Skin epidermis (tissue), 12 donors: Measurements from ENCODE around the gene CFAP97D2.
"Not testable (repeated sequence)": the region's sequence is repeated elsewhere in the genome, so short reads cannot be mapped to it uniquely, and the experiment has no call there.

ENCODE experiments used
- H3K27ac ChIP-seq, 21 experiments: fragments of 200-600 bp; sonication (generic) in 11 of 21; one replicate each; pipeline ENCODE4 v1.5.0; 2020; ENCODE audit warnings: mild to moderate bottlenecking in 3 of 21, inconsistent platforms in 2 of 21, moderate library complexity in 2 of 21
- H3K4me3 ChIP-seq, 7 experiments: fragments of 200-600 bp; sonication (generic) in 2 of 7; one replicate each; pipeline ENCODE4 v1.5.0; 2020; ENCODE audit warnings: inconsistent platforms in 2 of 7, mild to moderate bottlenecking in 2 of 7, moderate library complexity in 1 of 7

Gene CFAP97D2

GRCh38 chr13:114226699-114227323, 47.8 kb downstream of the CFAP97D2 start:
- no peak overlapping the region for H3K4me3 ChIP-seq

DNA sequence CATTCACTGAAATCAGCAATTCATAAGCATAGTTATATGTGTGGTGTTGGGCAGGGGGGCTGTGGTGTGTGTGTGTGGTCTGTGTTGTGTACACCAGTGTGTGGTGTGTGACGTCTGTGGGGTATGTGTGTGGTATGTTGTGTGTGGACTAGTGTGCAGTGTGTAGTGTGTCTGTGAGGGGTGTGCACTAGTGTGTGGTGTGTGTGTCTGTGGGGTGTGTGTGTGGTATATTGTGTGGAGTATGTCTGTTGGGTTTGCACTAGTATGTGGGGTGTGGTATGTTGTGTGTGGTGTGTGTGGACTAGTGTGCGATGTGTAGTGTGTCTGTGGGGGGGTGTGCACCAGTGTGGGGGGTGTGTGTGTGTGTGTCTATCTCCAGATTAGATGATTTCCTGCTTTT, 48.5 kb downstream of the CFAP97D2 start:
- no peak overlapping the region for H3K27ac ChIP-seq

More at GRCh38 chr13:114226699-114227323, 47.8 kb downstream of the CFAP97D2 start:
- H3K27ac ChIP-seq, result no peak overlapping the region

DNA sequence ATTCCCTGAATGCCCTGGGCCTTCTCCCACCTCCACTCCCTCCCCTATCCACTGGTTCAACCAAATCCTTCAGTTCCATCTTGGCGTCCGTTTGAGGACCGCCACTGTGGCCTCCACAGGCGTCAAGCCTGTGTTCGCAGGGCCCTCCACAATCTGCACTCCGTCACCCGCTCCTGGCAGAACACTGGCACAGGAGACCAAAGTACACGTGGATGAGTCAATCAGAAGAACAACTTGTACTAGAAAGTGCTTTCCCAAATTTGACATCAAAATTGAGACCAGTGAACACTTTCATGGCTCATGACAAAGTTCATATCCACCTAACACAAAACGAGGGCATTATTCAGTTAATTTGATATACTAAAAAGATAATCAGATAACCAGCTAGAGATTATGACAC, 49.1 kb downstream of the CFAP97D2 start:
- no peak overlapping the region for H3K27ac ChIP-seq

More for the DNA sequence above, 48.5 kb downstream of the CFAP97D2 start:
- H3K4me3 ChIP-seq, result no peak overlapping the region

GRCh38 chr13:114229506-114229905, 50.4 kb downstream of the CFAP97D2 start:
- H3K27ac ChIP-seq, result no peak overlapping the region
- no peak overlapping the region for H3K4me3 ChIP-seq

More for the DNA sequence above, 49.1 kb downstream of the CFAP97D2 start:
- no peak overlapping the region for H3K4me3 ChIP-seq

- no peak overlapping the region for H3K4me3 ChIP-seq
- no peak overlapping the region for H3K27ac ChIP-seq
These were observed 51.1 kb downstream of the CFAP97D2 start for GRCh38 chr13:114230117-114230516.

GRCh38 chr13:114230575-114230974, 51.5 kb downstream of the CFAP97D2 start:
- Histone ChIP-seq H3K27ac (no peak overlapping the region), H3K4me3 (no peak overlapping the region)

- H3K4me3 ChIP-seq, result no peak overlapping the region
- no peak overlapping the region for H3K27ac ChIP-seq
These were observed 52.8 kb downstream of the CFAP97D2 start for GRCh38 chr13:114231886-114232285.

- Histone ChIP-seq H3K27ac (peak overlapping the region in 19 of 21 experiments; percentile 85 to 97 (median 90)), H3K4me3 (peak overlapping the region; percentile 70 to 85 (median 72))
These were observed 55.2 kb downstream of the CFAP97D2 start for GRCh38 chr13:114234266-114234644.

GRCh38 chr13:114234645-114235421, 55.8 kb downstream of the CFAP97D2 start, which contains the start of gene CDC16:
CDC16 (plus strand) TSS chr13:114234897; CDS start chr13:114235085, 188 bp downstream.
- H3K27ac ChIP-seq, result peak within 1 kb of the TSS; percentile 85 to 97 (median 89)
- H3K4me3 ChIP-seq, result peak within 1 kb of the TSS; percentile 70 to 85 (median 72)

DNA sequence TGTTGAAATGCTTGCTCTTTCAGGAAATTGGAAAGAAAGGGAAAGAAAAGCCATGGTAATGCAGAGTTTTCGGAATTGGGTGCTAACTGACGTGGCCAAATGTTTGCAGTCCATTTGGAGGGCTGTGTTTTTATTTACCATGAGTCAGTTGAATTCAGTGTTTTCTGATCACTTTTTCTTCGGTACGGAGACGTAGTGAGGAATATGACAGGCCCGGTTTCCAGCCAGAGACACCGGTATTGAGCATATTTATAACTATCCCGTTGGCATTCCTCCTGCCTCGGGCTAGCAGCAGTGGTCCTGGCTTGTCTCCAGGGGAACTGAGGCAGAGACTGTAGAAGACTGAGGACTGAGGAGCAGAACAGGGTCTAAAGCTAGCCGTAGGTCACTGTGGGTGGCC, 56.6 kb downstream of the CFAP97D2 start:
- peak overlapping the region in 14 of 21 experiments; percentile 60 to 97 (median 89) for H3K27ac ChIP-seq
- peak overlapping the region; percentile 70 to 85 (median 72) for H3K4me3 ChIP-seq

DNA sequence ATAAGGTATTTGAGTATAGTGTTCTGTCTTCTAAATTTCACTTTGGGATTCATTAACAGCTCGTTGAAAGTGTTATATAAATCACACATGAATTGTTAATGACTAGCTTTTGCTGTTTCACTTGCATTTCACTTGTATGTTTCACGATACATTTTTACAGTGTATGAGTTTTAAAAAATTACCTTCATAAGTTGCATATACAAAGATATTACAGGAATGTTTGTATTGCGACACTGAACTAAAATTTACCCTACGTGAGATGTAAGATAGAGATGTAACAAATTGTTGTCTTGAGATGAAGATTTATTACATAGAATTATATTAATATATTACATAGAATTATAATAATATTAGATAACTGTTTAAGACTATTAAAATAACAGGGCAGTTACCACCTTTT, 57.2 kb downstream of the CFAP97D2 start:
- H3K27ac ChIP-seq, result peak overlapping the region in 4 of 21 experiments; percentile 60 to 97 (median 92)
- peak overlapping the region in 3 of 7 experiments; percentile 71 to 85 (median 72) for H3K4me3 ChIP-seq

DNA sequence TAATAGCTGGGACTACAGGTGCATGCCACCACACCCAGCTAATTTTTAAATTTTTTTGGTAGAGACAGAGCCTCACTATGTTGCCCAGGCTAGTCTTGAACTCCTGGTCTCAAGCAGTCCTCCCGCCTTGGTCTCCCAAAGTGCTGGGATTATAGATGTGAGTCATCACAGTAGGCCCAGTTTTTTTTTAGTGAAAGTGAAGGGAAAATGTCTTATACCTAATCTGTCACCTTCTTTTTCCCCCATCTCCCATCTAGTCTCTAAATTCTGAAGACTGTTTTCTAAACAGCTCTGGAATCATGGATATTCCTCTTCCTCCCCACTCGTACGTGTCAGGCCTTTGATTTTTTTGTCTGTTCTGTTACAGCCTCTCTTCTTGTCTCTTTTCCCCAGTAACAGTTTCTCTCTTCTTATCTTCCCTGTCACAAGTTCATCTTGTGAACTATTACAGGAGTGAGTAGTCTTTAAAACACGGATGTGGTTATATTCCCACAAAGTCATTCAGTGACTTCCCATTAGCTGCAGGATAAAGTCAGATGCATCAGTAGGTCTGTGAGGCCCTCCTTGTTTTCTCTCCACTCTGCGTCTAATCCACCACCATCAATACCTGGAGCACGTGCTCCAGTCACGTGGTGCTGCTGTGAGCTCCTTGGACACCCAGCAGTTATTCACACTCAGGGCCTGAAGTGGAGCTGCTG, 58.5 kb downstream of the CFAP97D2 start:
- no peak overlapping the region for H3K27ac ChIP-seq

GRCh38 chr13:114241918-114242317, 62.9 kb downstream of the CFAP97D2 start:
- no peak overlapping the region for H3K27ac ChIP-seq

More for the DNA sequence above, 58.5 kb downstream of the CFAP97D2 start:
- no peak overlapping the region for H3K4me3 ChIP-seq

GRCh38 chr13:114243971-114244370, 64.9 kb downstream of the CFAP97D2 start:
- H3K27ac ChIP-seq, result no peak overlapping the region
- no peak overlapping the region for H3K4me3 ChIP-seq

More at GRCh38 chr13:114241918-114242317, 62.9 kb downstream of the CFAP97D2 start:
- H3K4me3 ChIP-seq, result no peak overlapping the region

- no peak overlapping the region for H3K4me3 ChIP-seq
- H3K27ac ChIP-seq, result no peak overlapping the region
These were observed 65.6 kb downstream of the CFAP97D2 start for GRCh38 chr13:114244637-114245036.

- H3K4me3 ChIP-seq, result no peak overlapping the region
- H3K27ac ChIP-seq, result no peak overlapping the region
These were observed 69.0 kb downstream of the CFAP97D2 start for GRCh38 chr13:114248011-114248410.

DNA sequence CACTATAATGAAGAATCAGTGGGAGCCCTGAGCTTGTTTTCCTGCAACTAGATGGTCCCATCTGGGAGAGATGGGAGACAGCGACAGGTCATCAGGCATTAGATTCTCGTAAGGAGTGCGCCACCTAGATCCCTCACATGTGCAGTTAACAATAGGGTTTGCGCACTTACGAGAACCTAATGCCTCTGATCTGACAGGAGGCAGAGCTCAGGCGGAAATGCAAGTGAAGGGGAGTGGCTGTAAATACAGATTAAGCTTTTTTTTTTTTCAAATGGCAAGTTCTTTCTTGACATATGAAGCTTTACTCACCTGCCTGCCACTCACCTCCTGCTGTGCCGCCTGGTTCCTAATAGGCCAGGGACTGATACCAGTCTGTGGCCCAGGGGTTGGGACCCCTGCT, 70.0 kb downstream of the CFAP97D2 start:
- Histone ChIP-seq H3K27ac (no peak overlapping the region), H3K4me3 (no peak overlapping the region)

- not testable (repeated sequence) for H3K27ac ChIP-seq, H3K4me3 ChIP-seq
These were observed 72.8 kb downstream of the CFAP97D2 start for GRCh38 chr13:114251639-114252440.

- Histone ChIP-seq H3K4me3 (no peak overlapping the region), H3K27ac (no peak overlapping the region)
These were observed 77.5 kb downstream of the CFAP97D2 start for GRCh38 chr13:114256547-114256946.
